ENCODE measurements around the gene NMD3. TPM values are rescaled to one million over a fixed set of nuclear protein-coding genes. Genes with fewer than 3 reads are reported as not detected.

The NMD3 gene
- total and polyA plus RNA-seq, 9 of the 15 experiments (the other 6 are each of a cell fraction or from before 2014, with no cell fraction given): 63.5 to 178 (median 111) TPM

GRCh38 chr3:161212171-161212771 is 8.8 kb upstream of the NMD3 start:
- in situ Hi-C loops (cut with MboI): no loop called here

DNA sequence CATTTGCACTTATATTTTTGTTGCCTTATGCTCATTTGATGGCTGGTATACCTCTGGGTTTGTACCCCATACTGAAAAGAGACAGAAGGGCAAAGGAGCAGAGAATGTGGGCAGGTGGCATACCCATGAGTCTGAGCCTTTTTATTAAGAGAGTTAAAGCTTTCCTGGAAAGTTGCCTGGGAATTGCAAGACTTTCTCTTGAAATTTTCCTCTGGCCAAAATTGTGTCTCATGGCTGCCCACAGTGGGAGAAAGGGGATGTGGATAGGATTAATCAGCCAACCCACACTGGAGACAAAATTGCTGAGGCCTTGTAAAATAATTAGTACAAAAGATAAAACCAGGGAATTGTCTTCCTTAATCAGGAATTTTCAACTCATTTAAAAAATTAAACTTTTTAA is 8.2 kb upstream of the NMD3 start:
- no peak overlapping the region for H3K27ac ChIP-seq (ENCODE audit: extremely low read depth, low read depth, low read length)
- DNase-seq (ENCODE audit: extremely low read depth in 1 of 4, low spot score in 3 of 4): no peak
- H3K36me3 ChIP-seq (ENCODE audit: control insufficient read depth, insufficient read depth, low read length): no peaks in the 10 kb centered on the region
- H3K4me3 ChIP-seq: no peak overlapping the region
- ChIA-PET POLR2A (interaction anchor here (1.8 kb wide), 1 partner anchor 9 kb away, joined by 6 read pairs; the partner anchor contains the start of gene NMD3), CTCF (ENCODE audit: low intra/inter-chr PET ratio) (no interaction called here)
- H3K27me3 ChIP-seq (ENCODE audit: control insufficient read depth in 2 of 2, insufficient read depth in 2 of 2, low read length in 2 of 2): peaks cover 2 to 4% of the 10 kb centered on the region in 2 experiments; a peak in 2 of 5 replicates
- FAIRE-seq: no peak
- H3K4me2 ChIP-seq (ENCODE audit: insufficient read depth, low read length): no peak overlapping the region
- H2AFZ ChIP-seq (ENCODE audit: low read depth, low read length): no peak overlapping the region
- no peaks in the 10 kb centered on the region for H3K9me3 ChIP-seq (replicated peaks; ENCODE audit: control insufficient read depth, insufficient read depth, low read depth, low read length)
- intact Hi-C loops (cut with micrococcal nuclease) (no loop called here), in situ Hi-C loops (cut with MboI) (no loop called here)
- H3K79me2 ChIP-seq (ENCODE audit: control insufficient read depth, insufficient read depth, low read length): no peaks in the 10 kb centered on the region
- no peaks in the 10 kb centered on the region; a peak in 1 of 5 replicates for H3K4me1 ChIP-seq (replicated peaks in 1 of 2; ENCODE audit: control insufficient read depth in 2 of 2, insufficient read depth in 2 of 2, low read length in 2 of 2)
- no peak for ATAC-seq
- H4K20me1 ChIP-seq (replicated peaks; ENCODE audit: control insufficient read depth, insufficient read depth, low read length): no peaks in the 10 kb centered on the region
- H3K9me1 ChIP-seq (ENCODE audit: control insufficient read depth, insufficient read depth, low read length): no peaks in the 10 kb centered on the region
- BruUV-seq (replicated peaks): no TSS peak
- no peak overlapping the region for H3K9ac ChIP-seq (ENCODE audit: insufficient read depth in 1 of 2, low read depth in 2 of 2, low read length in 2 of 2)
- no peak for TF ChIP-seq ZNF408 (CRISPR knock-in tag; IDR thresholded peaks at IDR 0.05; ENCODE audit: low read depth)
- TF ChIP-seq AFF1 (IDR thresholded peaks at IDR 0.05; ENCODE audit: low read depth in 1 of 2, partially characterized antibody in 2 of 2): no peak
- no peak for TF ChIP-seq ZBTB49 (CRISPR knock-in tag; IDR thresholded peaks at IDR 0.05; ENCODE audit: borderline replicate concordance)

More at GRCh38 chr3:161212171-161212771, 8.8 kb upstream of the NMD3 start:
- Histone ChIP-seq H3K36me3 (ENCODE audit: control insufficient read depth, insufficient read depth, low read length) (no peaks in the 10 kb centered on the region), H3K79me2 (ENCODE audit: control insufficient read depth, insufficient read depth, low read length) (no peaks in the 10 kb centered on the region), H3K4me3 (no peak overlapping the region), H3K4me2 (ENCODE audit: insufficient read depth, low read length) (no peak overlapping the region), H4K20me1 (replicated peaks; ENCODE audit: control insufficient read depth, insufficient read depth, low read length) (no peaks in the 10 kb centered on the region), H3K9me1 (ENCODE audit: control insufficient read depth, insufficient read depth, low read length) (no peaks in the 10 kb centered on the region), H3K27me3 (ENCODE audit: control insufficient read depth in 2 of 2, insufficient read depth in 2 of 2, low read length in 2 of 2) (peaks cover 2 to 4% of the 10 kb centered on the region in 2 experiments; a peak in 2 of 5 replicates), H3K9ac (ENCODE audit: insufficient read depth in 1 of 2, low read depth in 2 of 2, low read length in 2 of 2) (no peak overlapping the region), H3K4me1 (replicated peaks in 1 of 2; ENCODE audit: control insufficient read depth in 2 of 2, insufficient read depth in 2 of 2, low read length in 2 of 2) (no peaks in the 10 kb centered on the region; a peak in 1 of 5 replicates), H3K9me3 (replicated peaks; ENCODE audit: control insufficient read depth, insufficient read depth, low read depth, low read length) (no peaks in the 10 kb centered on the region), H2AFZ (ENCODE audit: low read depth, low read length) (no peak overlapping the region), H3K27ac (ENCODE audit: extremely low read depth, low read depth, low read length) (no peak overlapping the region)
- ChIA-PET CTCF (ENCODE audit: low intra/inter-chr PET ratio) (no interaction called here), POLR2A (interaction anchor here (1.8 kb wide), 1 partner anchor 10 kb away, joined by 6 read pairs; the partner anchor contains the start of gene NMD3)
- 0 out of 2 replicates have a peak, but pooled peaks have one; percentile 47 for TF ChIP-seq ZNF316 (IDR thresholded peaks at IDR 0.05)
- TF ChIP-seq ZBTB17 (CRISPR knock-in tag; IDR thresholded peaks at IDR 0.05): no peak
- TF ChIP-seq DLX4 (CRISPR knock-in tag; IDR thresholded peaks at IDR 0.05): no peak
- TF ChIP-seq MTF1 (CRISPR knock-in tag; IDR thresholded peaks at IDR 0.05; ENCODE audit: borderline replicate concordance): no peak
- no peak for TF ChIP-seq RCOR1 (IDR thresholded peaks at IDR 0.05; ENCODE audit: borderline replicate concordance in 1 of 2, low read depth in 2 of 2, low read length in 2 of 2)
- WGBS (ENCODE audit: insufficient coverage, low coverage, missing lambda C conversion rate): 6% methylated on average over 3 of the region's 3 CpGs
- FAIRE-seq: no peak
- no TSS peak for BruUV-seq (replicated peaks)
- intact Hi-C loops (cut with micrococcal nuclease): no loop called here
- DNase-seq (ENCODE audit: extremely low read depth in 1 of 4, low spot score in 3 of 4): no peak
- ATAC-seq: no peak
